AG04450 (cell line): Measurements from ENCODE around the gene ABL1. TPM values are rescaled to one million over a fixed set of nuclear protein-coding genes. Genes with fewer than 3 reads are reported as not detected.

Source experiments
- CTCF ChIA-PET: fragments of 300-600, 350-600 bp; formaldehyde crosslinking; extraction: SDS; loops from one replicate; lab custom pipeline; 2022; ENCODE audit warnings: antibody characterized with exemption, inconsistent platforms; lab: Charles Lee
- POLR2A ChIA-PET: fragments of 350-600 bp; formaldehyde crosslinking; extraction: SDS; loops from one replicate; lab custom pipeline; 2021; ENCODE audit warnings: antibody characterized with exemption, inconsistent platforms; lab: Yijun Ruan, JAX
- DNase-seq: peaks from one replicate; pipeline ENCODE4 v3.0.0-alpha.2; 2011; ENCODE audit warnings: low read depth, low spot score
- H3K27ac ChIP-seq: one replicate; pipeline ENCODE4 v1.5.1; 2012; ENCODE audit warnings: low read depth, low read length, control low read depth
- H3K27me3 ChIP-seq: one replicate; pipeline ENCODE4 v1.6.0; 2012; ENCODE audit warnings: low read length; ENCODE audit not compliant: control insufficient read depth, insufficient read depth
- H3K4me3 ChIP-seq: 2 replicates; pipeline ENCODE4 v1.5.1; 2011; ENCODE audit warnings: mild to moderate bottlenecking, low read depth, low read length, control low read depth
- H3K9me3 ChIP-seq: 2 replicates; pipeline ENCODE4 v1.5.1; 2012; ENCODE audit warnings: low read length; ENCODE audit not compliant: control insufficient read depth, insufficient read depth
- CTCF ChIP-seq: IDR thresholded peaks from 2 replicates; pipeline ENCODE4 v1.5.1; 2011; ENCODE audit warnings: low read depth, low read length, control low read depth, inconsistent platforms
- polyA plus RNA-seq: library from polyadenylated mRNA; depleted of rRNA; stranded (reverse); fragments of >200 nt; gene quantifications from 2 replicates; pipeline ENCODE4 v1.2.3, GENCODE V29; 2011

The ABL1 gene
- polyA plus RNA-seq, 1 experiment: 37.5 TPM

- POLR2A ChIA-PET: interaction anchor here (1.2 kb wide), 1 partner anchor 20 kb away, joined by 3 read pairs; no protein-coding TSS in a partner anchor
Measured at GRCh38 chr9:130805510-130806326, 29.3 kb upstream of the ABL1 start.

GRCh38 chr9:130806327-130806716 lies 28.7 kb upstream of the ABL1 start:
- no peak for TF ChIP-seq CTCF
- no peak overlapping the region for H3K4me3 ChIP-seq
- CTCF ChIA-PET: interaction anchor here (0.6 to 1.2 kb wide), 2 partner anchors 99 to 106 kb away, joined by 3 to 7 read pairs; no protein-coding TSS in a partner anchor
- H3K27me3 ChIP-seq: no peaks in the 10 kb centered on the region
- no peak for DNase-seq
- H3K27ac ChIP-seq: no peak overlapping the region
- H3K9me3 ChIP-seq: no peaks in the 10 kb centered on the region
- POLR2A ChIA-PET: interaction anchor here (1.2 kb wide), 1 partner anchor 19 kb away, joined by 3 read pairs; no protein-coding TSS in a partner anchor

More at GRCh38 chr9:130805510-130806326, 29.3 kb upstream of the ABL1 start:
- CTCF ChIA-PET: interaction anchor here (0.6 to 1.2 kb wide), 2 partner anchors 98 to 105 kb away, joined by 3 to 7 read pairs; no protein-coding TSS in a partner anchor
- H3K27me3 ChIP-seq: no peaks in the 10 kb centered on the region
- no peaks in the 10 kb centered on the region; the same call in 1 of the 2 replicates for H3K9me3 ChIP-seq
- no peak overlapping the region for H3K27ac ChIP-seq
- H3K4me3 ChIP-seq: no peak overlapping the region
- no peak for DNase-seq
- no peak for TF ChIP-seq CTCF

GRCh38 chr9:130810609-130811136 lies 24.4 kb upstream of the ABL1 start:
- Histone ChIP-seq H3K9me3 (no peaks in the 10 kb centered on the region), H3K27ac (no peak overlapping the region), H3K27me3 (no peaks in the 10 kb centered on the region), H3K4me3 (no peak overlapping the region)
- POLR2A ChIA-PET: no interaction called here
- TF ChIP-seq CTCF: no peak
- CTCF ChIA-PET: interaction anchor here (1.3 kb wide), 1 partner anchor 40 kb away, joined by 4 read pairs; no protein-coding TSS in a partner anchor
- no peak for DNase-seq

- ChIA-PET POLR2A (no interaction called here), CTCF (interaction anchor here (2.1 kb wide), 1 partner anchor 51 kb away, joined by 9 read pairs; no protein-coding TSS in a partner anchor)
- Histone ChIP-seq H3K9me3 (no peaks in the 10 kb centered on the region), H3K27me3 (no peaks in the 10 kb centered on the region), H3K27ac (no peak overlapping the region), H3K4me3 (no peak overlapping the region)
- TF ChIP-seq CTCF: no peak
- no peak for DNase-seq
Measured at GRCh38 chr9:130815242-130815808, 19.7 kb upstream of the ABL1 start.
